Astrocyte of the cerebellum (primary cell): ENCODE results near the gene TUBA1B.

Experiments used
- DNase-seq: peaks from one replicate; pipeline ENCODE4 v3.0.0-alpha.2; 2011; ENCODE audit warnings: low read depth
- H3K4me3 ChIP-seq: 2 replicates; pipeline ENCODE4 v1.5.1; 2011; ENCODE audit warnings: mild to moderate bottlenecking, low read depth, low read length, moderate library complexity
- CTCF ChIP-seq: IDR thresholded peaks from 2 replicates; pipeline ENCODE4 v1.5.1; 2012; ENCODE audit warnings: low read length, low read depth, moderate library complexity, mild to moderate bottlenecking; ENCODE audit errors: missing control alignments
- in situ Hi-C: cut with HindIII; loops from 2 replicates; pipeline ENCODE4 v1.10.0; 2017; ENCODE audit warnings: low sequenced_read_pairs

Gene TUBA1B

GRCh38 chr12:49091836-49092085, 39.4 kb downstream of the TUBA1B start:
- peak overlapping the region; percentile 28 for H3K4me3 ChIP-seq
- in situ Hi-C loops: no loop called here
- DNase-seq: no peak
- no peak for TF ChIP-seq CTCF

GRCh38 chr12:49091056-49091835, 39.9 kb downstream of the TUBA1B start:
- TF ChIP-seq CTCF: no peak
- in situ Hi-C loops: no loop called here
- peak overlapping the region; percentile 28 for H3K4me3 ChIP-seq
- DNase-seq: no peak

GRCh38 chr12:49089821-49090773, 41.1 kb downstream of the TUBA1B start:
- in situ Hi-C loops: no loop called here
- no peak for DNase-seq
- TF ChIP-seq CTCF: peak; percentile 40
- peak overlapping the region; percentile 32 for H3K4me3 ChIP-seq

GRCh38 chr12:49088932-49089330, 42.3 kb downstream of the TUBA1B start:
- in situ Hi-C loops: no loop called here
- no peak overlapping the region for H3K4me3 ChIP-seq
- no peak for TF ChIP-seq CTCF

GRCh38 chr12:49088150-49088931, 42.9 kb downstream of the TUBA1B start:
- peak; percentile 71 for DNase-seq
- no peak overlapping the region for H3K4me3 ChIP-seq
- in situ Hi-C loops: no loop called here
- TF ChIP-seq CTCF: peak; percentile 87

More at GRCh38 chr12:49088932-49089330, 42.3 kb downstream of the TUBA1B start:
- no peak for DNase-seq

GRCh38 chr12:49086116-49086515, 45.1 kb downstream of the TUBA1B start:
- TF ChIP-seq CTCF: no peak
- DNase-seq: no peak
- H3K4me3 ChIP-seq: no peak overlapping the region
- in situ Hi-C loops: no loop called here
